ENCODE results near the gene EXOC3L1. TPM values are rescaled to one million over a fixed set of nuclear protein-coding genes. Genes with fewer than 3 reads are reported as not detected.

Gene EXOC3L1
- total RNA-seq, 1 donor from 2014 or later, result 1.1 TPM

GRCh38 chr16:67216612-67217490 is 26.9 kb upstream of the EXOC3L1 start:
- DNase-seq (ENCODE audit: low read depth, low spot score), result no peak

DNA sequence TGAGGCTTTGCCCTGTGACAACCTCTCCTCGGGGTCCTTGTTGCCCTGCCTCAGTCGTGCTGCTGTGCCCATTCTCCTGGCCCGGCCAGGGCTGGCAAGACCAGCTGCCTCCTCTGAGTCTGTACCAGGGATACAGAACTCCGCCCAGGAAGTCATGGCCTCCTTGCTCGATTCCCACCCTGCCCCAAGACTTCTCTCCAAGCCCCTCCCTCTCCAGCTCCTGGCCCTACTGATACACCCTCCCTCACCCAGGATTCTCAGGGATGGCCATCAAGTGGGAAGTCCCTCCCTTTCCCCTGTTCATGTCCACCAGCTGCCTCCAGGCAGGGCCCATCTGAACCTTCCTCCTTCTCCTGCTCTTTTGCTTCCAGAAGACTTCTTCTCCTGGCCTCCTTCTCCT is 25.8 kb upstream of the EXOC3L1 start:
- DNase-seq (ENCODE audit: low read depth, low spot score), result no peak

DNA sequence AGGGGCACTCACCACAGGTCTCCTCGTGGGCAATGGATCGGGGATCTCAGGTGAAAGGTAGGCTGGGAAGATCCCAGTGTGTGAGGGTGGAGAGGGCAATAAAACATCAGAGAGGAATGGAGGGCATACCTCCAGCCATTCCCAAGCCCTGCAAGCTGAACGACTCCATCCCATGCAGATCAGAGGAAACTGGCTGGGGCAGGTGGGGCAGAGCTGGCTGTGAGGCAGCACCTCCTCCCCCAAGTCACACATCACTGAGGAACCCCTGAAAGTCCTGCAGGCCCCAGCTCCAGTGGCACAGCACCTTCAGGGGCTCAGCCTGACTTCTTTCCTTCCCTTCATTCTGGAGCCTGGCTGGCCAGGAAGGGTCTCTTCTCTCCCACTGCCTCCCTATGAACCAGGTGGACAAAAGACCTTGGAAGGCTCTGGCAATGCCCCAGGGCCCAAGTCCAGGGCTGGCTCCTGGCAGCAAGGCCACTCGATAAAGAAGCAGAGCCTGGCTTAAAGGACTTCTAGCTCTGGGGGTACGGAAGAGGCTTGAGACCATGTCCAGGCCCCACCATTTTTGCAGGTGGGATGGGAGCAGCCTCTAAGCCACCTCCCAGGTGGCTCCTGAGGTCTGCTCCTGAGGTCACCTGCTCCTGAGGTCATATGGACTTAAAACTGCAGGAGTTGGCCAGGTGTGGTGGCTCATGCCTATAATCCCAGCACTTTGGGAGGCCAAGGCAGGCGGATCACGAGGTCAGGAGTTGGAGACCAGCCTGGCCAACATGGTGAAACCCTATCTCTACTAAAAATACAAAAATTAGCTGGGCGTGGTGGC is 23.5 kb upstream of the EXOC3L1 start:
- DNase-seq (ENCODE audit: low read depth, low spot score), result no peak

DNA sequence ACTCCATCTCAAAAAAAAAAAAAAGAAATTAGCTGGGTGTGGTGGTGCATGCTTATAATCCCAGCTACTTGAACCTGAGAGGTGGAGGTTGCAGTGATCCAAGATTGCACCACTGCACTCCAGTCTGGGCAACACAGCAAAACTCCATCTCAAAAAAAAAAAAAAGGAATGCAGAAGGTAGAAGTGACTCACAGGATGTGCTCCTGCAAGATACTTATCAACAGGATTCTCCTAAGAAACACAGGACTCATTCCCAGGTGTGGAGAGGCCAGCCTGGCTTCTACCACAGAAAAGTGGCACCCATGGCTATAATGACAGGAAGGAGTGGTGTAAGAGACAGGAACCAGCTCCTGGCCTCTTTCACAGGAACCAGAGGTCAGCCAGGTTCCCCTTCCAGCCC is 22.8 kb upstream of the EXOC3L1 start:
- no peak for DNase-seq (ENCODE audit: low read depth, low spot score)

DNA sequence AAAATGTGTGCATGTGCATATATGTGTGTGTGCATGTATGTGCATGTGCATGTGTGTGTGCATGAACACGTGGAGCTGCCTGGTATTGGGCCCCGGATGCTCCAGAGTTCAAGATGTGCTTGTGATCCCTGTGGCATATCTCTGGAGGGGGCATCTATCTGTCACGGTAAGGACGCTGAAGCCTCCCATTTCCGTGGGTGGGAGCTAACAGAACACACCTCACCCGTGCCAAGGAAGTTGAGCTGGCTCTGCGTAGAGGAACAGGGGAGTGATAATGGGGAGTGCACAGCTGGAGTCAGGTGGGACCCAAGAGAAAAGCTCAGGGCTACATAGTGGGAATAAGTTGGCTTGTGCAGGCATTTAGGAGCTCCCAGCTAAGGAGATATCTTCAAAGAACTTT is 21.7 kb upstream of the EXOC3L1 start:
- DNase-seq (ENCODE audit: low read depth, low spot score), result no peak

GRCh38 chr16:67210069-67210937 is 20.4 kb upstream of the EXOC3L1 start:
- DNase-seq (ENCODE audit: low read depth, low spot score), result no peak

DNA sequence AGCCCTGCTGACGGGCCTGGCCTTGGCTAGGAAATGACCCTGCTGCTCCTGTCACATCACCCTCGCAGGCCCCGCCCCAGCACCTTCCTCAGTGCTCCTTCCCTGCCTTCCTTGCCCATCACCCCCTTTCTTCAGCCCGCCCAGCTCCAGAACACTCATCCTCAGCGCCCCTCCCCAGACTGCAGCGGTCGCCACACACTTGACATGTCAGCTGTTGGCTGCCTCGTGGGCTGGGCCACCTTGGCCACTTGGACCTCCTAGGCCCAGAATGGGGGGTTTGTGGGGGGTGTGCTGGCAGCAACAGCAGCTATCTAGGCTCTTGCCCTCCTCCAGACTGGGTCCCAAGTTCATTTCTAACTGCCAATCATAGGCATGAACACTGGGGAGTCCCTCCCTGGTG is 19.6 kb upstream of the EXOC3L1 start:
- DNase-seq (ENCODE audit: low read depth, low spot score), result no peak

DNA sequence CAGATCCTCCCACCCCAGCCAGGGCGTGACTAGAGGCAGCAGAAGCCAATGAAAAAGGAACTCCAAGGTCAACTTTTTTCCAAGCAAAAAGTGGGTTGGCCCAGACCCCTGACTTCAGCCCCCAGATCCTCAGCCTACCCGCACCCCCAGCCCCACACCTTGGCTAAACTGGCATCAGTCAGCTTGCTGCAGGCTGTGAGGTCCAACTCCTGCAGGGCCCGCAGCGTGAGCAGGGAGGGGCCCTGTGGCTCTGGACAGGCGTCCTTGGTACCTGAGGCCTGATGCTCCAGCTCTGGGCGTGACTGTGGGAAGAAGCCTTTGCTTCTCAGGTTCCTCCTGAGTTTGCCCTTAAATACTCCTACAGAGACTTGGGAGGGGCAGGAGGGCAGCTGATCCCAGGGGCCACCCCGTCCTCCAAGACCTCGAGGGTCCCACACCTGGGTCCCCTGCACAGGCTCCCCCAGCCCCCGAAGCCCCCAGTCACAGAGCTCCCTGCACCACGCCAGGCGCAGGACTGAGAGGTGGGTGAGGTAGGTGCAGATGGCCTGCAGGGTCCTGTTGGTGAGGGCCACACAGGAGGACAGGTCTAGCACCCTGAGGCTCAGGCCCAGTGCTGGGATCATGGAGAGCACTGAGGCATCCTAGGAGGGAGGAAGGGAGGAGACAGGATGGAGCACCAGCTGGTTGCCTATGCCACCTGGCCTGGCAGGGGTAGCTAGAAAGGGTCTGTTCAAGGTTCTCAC is 18.4 kb upstream of the EXOC3L1 start:
- DNase-seq (ENCODE audit: low read depth, low spot score), result no peak

GRCh38 chr16:67207249-67208091 is 17.5 kb upstream of the EXOC3L1 start:
- DNase-seq (ENCODE audit: low read depth, low spot score), result no peak

- DNase-seq (ENCODE audit: low read depth, low spot score), result no peak
Observed at GRCh38 chr16:67206838-67207248, 16.9 kb upstream of the EXOC3L1 start.

- DNase-seq (ENCODE audit: low read depth, low spot score), result no peak
Observed at GRCh38 chr16:67206129-67206837, 16.3 kb upstream of the EXOC3L1 start.

- DNase-seq (ENCODE audit: low read depth, low spot score), result no peak
Observed at GRCh38 chr16:67204076-67204475, 14.1 kb upstream of the EXOC3L1 start.

DNA sequence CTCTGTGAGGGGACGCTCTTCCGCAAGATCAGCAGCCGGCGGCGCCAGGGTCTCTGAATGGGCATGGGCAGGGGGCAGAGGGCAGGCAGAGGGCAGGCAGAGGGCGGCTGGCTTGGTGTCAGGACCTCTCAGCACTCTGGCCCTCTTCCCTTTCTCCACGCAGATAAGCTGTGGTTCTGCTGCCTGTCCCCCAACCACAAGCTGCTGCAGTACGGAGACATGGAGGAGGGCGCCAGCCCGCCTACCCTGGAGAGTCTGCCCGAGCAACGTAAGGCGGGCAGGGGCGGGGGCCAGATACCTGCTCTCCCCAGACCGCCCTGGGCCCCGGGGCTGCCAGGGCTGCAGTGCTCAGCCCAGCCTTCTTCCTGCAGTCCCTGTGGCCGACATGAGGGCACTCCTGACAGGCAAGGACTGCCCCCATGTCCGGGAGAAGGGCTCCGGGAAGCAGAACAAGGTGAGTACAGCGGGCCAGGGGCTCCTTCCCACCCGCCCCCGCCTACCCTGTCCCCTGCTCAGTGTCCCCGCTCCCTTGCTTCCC is 13.1 kb upstream of the EXOC3L1 start:
- DNase-seq (ENCODE audit: low read depth, low spot score), result no peak

DNA sequence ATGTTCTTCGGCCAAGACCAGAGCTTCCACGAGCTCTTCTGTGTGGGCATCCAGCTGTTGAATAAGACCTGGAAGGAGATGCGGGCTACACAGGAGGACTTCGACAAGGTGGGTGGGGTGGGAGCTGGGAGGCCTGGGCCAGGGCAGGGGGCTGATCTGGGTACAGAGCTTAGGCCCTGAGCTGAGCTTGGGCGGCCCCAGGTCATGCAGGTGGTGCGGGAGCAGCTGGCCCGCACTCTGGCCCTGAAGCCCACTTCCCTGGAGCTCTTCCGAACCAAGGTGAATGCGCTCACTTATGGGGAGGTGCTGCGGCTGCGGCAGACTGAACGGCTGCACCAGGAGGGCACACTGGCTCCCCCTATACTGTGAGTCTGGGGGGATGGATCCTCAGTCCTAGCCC is 12.5 kb upstream of the EXOC3L1 start:
- no peak for DNase-seq (ENCODE audit: low read depth, low spot score)

DNA sequence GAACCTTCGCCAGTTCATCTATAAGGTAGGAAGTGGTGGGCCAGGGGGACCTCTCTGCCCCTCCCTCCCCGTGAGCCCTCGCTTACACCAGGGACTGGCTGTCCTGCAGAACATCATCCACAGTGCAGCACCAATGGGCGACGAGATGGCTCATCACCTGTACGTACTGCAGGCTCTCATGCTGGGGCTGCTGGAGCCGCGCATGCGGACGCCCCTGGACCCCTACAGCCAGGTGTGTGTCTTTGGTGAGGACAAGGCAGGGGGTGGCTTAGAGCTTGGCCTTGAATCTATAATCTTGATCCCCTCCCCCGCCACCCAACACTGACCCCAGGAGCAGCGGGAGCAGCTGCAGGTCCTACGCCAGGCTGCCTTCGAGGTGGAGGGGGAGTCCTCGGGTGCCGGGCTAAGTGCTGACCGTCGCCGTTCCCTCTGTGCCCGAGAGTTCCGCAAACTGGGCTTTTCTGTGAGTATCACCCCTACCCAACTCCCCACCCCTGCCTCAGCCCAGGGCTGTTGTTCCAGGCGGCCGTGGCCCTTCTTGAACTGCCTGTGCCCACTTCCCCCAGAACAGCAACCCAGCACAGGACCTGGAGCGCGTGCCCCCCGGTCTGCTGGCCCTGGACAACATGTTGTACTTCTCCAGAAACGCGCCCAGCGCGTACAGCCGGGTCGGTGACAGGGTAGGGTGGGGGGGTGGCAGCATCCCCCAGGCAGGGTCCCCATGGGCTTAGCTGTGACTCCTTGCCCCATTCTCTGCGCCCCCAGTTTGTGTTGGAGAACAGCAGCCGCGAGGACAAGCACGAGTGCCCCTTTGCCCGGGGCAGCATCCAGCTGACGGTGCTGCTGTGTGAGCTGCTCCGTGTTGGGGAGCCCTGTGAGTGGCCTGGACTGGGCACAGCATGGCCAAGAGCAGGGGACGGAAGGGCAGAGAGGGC is 11.7 kb upstream of the EXOC3L1 start:
- DNase-seq (ENCODE audit: low read depth, low spot score), result no peak

GRCh38 chr16:67200491-67200890 is 10.6 kb upstream of the EXOC3L1 start:
- no peak for DNase-seq (ENCODE audit: low read depth, low spot score)

DNA sequence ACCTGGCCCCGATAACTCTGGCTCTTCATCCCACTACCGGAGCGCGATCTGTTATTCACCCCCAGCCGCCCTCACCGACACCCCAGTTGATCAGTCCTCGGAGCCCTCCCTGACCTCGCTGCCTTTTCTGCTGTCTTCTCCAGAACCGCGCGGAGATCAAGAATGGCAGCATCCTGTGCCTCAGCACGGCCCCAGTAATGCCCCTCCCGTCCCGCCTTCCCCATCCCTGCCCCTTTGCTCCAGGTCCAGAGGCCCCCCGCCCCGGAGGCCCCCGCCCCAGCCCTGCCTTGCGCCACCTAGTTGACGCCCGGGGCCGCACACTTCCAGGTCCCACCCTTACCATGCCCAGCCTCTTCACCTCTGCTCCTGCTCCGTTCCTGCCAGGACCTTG is 9.9 kb upstream of the EXOC3L1 start:
- no peak for DNase-seq (ENCODE audit: low read depth, low spot score)
